ENCODE measurements around the gene NPIPB6.

- no peak for TF ChIP-seq CTCF (IDR thresholded peaks at IDR 0.05 in 2 of 3, conservative IDR thresholded peaks at IDR 0.05 in 1 of 3; ENCODE audit: borderline replicate concordance in 1 of 3, insufficient read depth in 1 of 3, low read depth in 2 of 3, low read length in 2 of 3)
- TF ChIP-seq EZH2phosphoT487 (IDR thresholded peaks at IDR 0.05; ENCODE audit: borderline replicate concordance) = no peak
- TF ChIP-seq YY1 (IDR thresholded peaks at IDR 0.05; ENCODE audit: extremely low read depth, insufficient replicate concordance, low read depth, low read length) = no peak
- TF ChIP-seq RAD21 (IDR thresholded peaks at IDR 0.05; ENCODE audit: low read depth) = no peak
- no peak for TF ChIP-seq JUND (IDR thresholded peaks at IDR 0.05)
- no peak for TF ChIP-seq POLR2A (IDR thresholded peaks at IDR 0.05; ENCODE audit: borderline replicate concordance, extremely low read depth, insufficient read depth, insufficient read length)
- TF ChIP-seq POLR2AphosphoS5 (IDR thresholded peaks at IDR 0.05; ENCODE audit: low read depth, low read length) = no peak
- no peak for TF ChIP-seq EZH2 (IDR thresholded peaks at IDR 0.05)
- TF ChIP-seq ZFX (IDR thresholded peaks at IDR 0.05) = no peak
- no peak for TF ChIP-seq ATF3 (IDR thresholded peaks at IDR 0.05)
- TF ChIP-seq CBX3 (IDR thresholded peaks at IDR 0.05; ENCODE audit: low read depth) = no peak
Measured at GRCh38 chr16:28311413-28311812, 51.9 kb downstream of the NPIPB6 start.
